PC-9 (cell line): ENCODE measurements around the gene MME.

ENCODE experiments used
- CTCF ChIP-seq: fragments of 200-600 bp; sonication (generic); conservative IDR thresholded peaks from 2 replicates; pipeline ENCODE4 v1.6.1; 2017; ENCODE audit warnings: mixed run types, antibody characterized with exemption, mild to moderate bottlenecking, moderate library complexity
- EZH2 ChIP-seq: fragments of 200-600 bp; sonication (generic); IDR thresholded peaks from 2 replicates; pipeline ENCODE4 v1.8.0; 2017; ENCODE audit warnings: antibody characterized with exemption, low read depth

- TF ChIP-seq CTCF (no peak), EZH2 (no peak)
These were observed 32.4 kb upstream of the MME start for GRCh38 chr3:155047672-155048071.
